ENCODE results near the gene SSR1. TPM values are rescaled to one million over a fixed set of nuclear protein-coding genes. Genes with fewer than 3 reads are reported as not detected.
A peak's percentile ranks its signal among the peaks of the same experiment; 100 is the strongest.

The SSR1 gene
- total RNA-seq, 1 donor from 2014 or later = 20.4 TPM

DNA sequence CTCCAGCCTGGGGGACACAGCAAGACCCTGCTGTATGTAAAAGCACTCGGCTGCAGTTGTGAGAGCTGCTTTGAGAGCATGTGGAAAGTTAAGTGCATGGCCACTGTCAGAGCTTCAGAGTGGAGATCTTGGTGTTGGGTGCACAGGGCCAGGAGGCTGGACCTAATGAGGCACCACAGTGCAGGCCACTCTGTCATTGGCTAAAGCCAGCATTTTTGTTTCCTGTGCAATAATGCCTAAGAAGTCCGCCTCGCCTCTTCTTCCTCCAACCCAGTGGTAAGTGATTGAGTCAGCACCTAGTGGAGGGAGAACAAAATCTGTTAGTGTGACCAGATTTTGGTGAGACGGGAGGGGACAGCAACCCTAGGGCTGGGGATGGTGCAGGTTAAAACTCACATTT, 60.6 kb downstream of the SSR1 start:
- no peaks in the 10 kb centered on the region for H3K27me3 ChIP-seq (ENCODE audit: control insufficient read depth in 3 of 3, insufficient read depth in 3 of 3, low read length in 3 of 3)
- peak overlapping the region; percentile 14 for H3K27ac ChIP-seq (ENCODE audit: low read depth, low read length)
- H3K4me3 ChIP-seq (ENCODE audit: low read length in 3 of 3) = no peak overlapping the region
- peaks cover 0 to 3% (median 2%) of the 10 kb centered on the region in 3 donors for H3K9me3 ChIP-seq (ENCODE audit: control insufficient read depth in 3 of 3, low read length in 3 of 3)
- peaks cover 27 to 39% (median 35%) of the 10 kb centered on the region in 3 donors for H3K36me3 ChIP-seq (ENCODE audit: control insufficient read depth in 3 of 3, insufficient read depth in 3 of 3, low read length in 3 of 3)
- no peak overlapping the region for H3K9ac ChIP-seq (ENCODE audit: low read depth in 1 of 3, low read length in 3 of 3)
- H3K4me1 ChIP-seq (ENCODE audit: control insufficient read depth in 3 of 3, insufficient read depth in 3 of 3, low read length in 3 of 3) = peaks cover 0 to 11% (median 5%) of the 10 kb centered on the region in 3 donors

DNA sequence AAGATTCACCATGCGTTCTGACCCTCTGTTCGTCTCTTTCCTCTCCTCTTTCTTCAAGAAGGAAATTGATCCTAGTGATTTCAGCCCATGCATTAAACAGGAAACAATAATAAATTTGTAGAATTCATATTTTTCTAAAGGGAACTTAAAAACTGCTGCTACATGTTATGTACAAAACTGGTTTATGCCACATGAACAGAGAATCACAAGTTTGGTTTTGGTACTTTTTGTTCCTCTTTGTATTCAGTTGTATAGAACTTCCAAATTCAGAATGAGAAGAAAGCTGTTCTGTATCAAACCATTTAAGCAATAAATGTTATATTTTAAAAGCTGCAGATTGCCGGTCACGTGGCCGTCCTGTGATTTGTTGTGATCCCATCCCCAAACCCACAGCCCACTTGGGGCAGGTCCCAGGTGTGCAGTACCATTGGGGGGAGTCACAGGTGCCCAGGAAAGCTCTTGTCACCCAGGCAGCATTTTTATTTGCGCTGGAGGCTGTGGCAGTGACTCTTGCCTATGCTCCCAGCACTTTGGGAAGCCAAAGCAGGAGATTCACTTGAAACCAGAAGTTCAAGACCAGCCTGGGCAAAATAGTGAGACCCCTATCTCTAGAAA, 61.2 kb downstream of the SSR1 start:
- Histone ChIP-seq H3K9me3 (ENCODE audit: control insufficient read depth in 3 of 3, low read length in 3 of 3) (peaks cover 0 to 3% (median 2%) of the 10 kb centered on the region in 3 donors), H3K27ac (ENCODE audit: low read depth, low read length) (peak overlapping the region; percentile 14), H3K4me1 (ENCODE audit: control insufficient read depth in 3 of 3, insufficient read depth in 3 of 3, low read length in 3 of 3) (peaks cover 0 to 11% (median 5%) of the 10 kb centered on the region in 3 donors), H3K36me3 (ENCODE audit: control insufficient read depth in 3 of 3, insufficient read depth in 3 of 3, low read length in 3 of 3) (peaks cover 33 to 44% (median 40%) of the 10 kb centered on the region in 3 donors), H3K4me3 (ENCODE audit: low read length in 3 of 3) (no peak overlapping the region), H3K27me3 (ENCODE audit: control insufficient read depth in 3 of 3, insufficient read depth in 3 of 3, low read length in 3 of 3) (no peaks in the 10 kb centered on the region), H3K9ac (ENCODE audit: low read depth in 1 of 3, low read length in 3 of 3) (no peak overlapping the region)

DNA sequence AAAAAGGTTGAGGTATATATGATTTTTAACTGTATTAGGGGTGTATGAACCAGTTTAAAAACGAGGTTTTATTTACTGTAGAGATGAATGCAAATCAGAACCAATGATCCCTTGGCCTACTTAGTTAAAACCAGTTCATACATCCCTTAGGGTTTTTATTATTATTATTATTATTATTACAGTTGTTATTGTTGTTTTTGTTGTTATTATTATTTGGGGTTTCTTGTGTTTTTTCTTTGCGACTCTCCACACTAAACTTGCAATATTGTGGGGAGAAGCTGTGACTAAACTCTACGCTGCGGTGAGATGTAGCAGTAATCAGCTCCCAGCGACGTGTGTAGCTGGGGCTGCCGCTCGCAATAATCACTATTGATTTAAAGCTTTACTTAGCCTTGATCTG, 62.2 kb downstream of the SSR1 start:
- H3K9me3 ChIP-seq (ENCODE audit: control insufficient read depth in 3 of 3, low read length in 3 of 3) = peaks cover 0 to under 1% (median under 1%) of the 10 kb centered on the region in 3 donors
- no peak overlapping the region for H3K27ac ChIP-seq (ENCODE audit: low read depth, low read length)
- no peak overlapping the region for H3K4me3 ChIP-seq (ENCODE audit: low read length in 3 of 3)
- H3K9ac ChIP-seq (ENCODE audit: low read depth in 1 of 3, low read length in 3 of 3) = no peak overlapping the region
- no peaks in the 10 kb centered on the region for H3K27me3 ChIP-seq (ENCODE audit: control insufficient read depth in 3 of 3, insufficient read depth in 3 of 3, low read length in 3 of 3)
- peaks cover 38 to 50% (median 47%) of the 10 kb centered on the region in 3 donors for H3K36me3 ChIP-seq (ENCODE audit: control insufficient read depth in 3 of 3, insufficient read depth in 3 of 3, low read length in 3 of 3)
- peaks cover 0 to 9% (median 5%) of the 10 kb centered on the region in 3 donors for H3K4me1 ChIP-seq (ENCODE audit: control insufficient read depth in 3 of 3, insufficient read depth in 3 of 3, low read length in 3 of 3)

DNA sequence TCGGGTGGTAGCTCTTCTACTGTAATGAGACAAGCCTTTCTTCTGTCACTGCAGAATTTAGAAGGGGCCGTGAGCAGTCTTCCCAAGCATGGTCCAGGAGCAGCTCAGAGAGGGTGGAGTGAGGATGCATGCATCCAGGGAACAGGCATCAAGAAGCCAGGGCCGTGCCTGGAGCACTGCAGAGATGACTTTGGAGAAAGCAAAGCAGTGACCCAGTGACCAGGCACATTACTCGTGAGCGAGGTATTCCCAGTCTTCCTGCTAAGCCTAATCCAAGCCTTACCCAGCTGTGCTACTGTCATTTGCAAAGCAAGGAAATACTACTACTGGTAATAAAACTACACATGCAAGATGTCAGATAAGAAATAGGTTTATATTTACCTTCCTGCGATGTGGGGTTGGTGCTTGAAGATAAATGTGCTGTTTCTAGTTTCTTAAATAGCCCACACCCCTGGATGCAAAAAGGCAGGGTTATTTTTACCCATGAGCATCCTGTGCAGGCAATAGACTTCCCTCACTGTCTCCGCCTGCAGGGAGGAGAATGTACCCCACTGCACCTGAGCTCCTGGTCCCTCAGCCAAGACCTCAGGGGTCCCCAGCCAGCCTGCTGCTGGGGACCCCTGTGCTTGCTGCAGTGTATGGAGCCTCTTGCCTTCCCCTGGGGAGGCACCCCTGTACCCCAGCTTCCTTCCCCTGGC, 62.9 kb downstream of the SSR1 start:
- Histone ChIP-seq H3K4me3 (ENCODE audit: low read length in 3 of 3) (no peak overlapping the region), H3K27me3 (ENCODE audit: control insufficient read depth in 3 of 3, insufficient read depth in 3 of 3, low read length in 3 of 3) (no peaks in the 10 kb centered on the region), H3K4me1 (ENCODE audit: control insufficient read depth in 3 of 3, insufficient read depth in 3 of 3, low read length in 3 of 3) (peaks cover 0 to 8% (median 5%) of the 10 kb centered on the region in 3 donors), H3K9me3 (ENCODE audit: control insufficient read depth in 3 of 3, low read length in 3 of 3) (no peaks in the 10 kb centered on the region), H3K36me3 (ENCODE audit: control insufficient read depth in 3 of 3, insufficient read depth in 3 of 3, low read length in 3 of 3) (peaks cover 40 to 54% (median 49%) of the 10 kb centered on the region in 3 donors), H3K9ac (ENCODE audit: low read depth in 1 of 3, low read length in 3 of 3) (no peak overlapping the region), H3K27ac (ENCODE audit: low read depth, low read length) (no peak overlapping the region)

DNA sequence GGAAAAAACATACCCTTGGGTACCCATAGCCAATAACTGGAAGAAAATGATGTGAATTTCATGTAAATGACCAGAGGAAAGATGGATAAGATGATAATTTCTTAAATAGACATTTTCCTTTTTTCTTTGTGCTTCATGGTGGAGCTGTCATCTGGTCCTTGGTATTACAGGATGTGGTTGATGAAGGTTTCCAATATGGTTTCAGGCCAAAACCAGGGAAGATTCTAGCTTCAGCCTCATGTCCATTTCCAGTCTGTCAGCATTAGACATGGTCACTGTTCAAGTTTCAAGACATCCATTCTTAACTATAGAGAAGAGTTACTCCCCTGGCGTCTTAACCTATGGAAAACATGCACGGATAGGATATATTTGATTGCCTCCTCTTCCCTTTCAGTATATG, 63.6 kb downstream of the SSR1 start:
- H3K36me3 ChIP-seq (ENCODE audit: control insufficient read depth in 3 of 3, insufficient read depth in 3 of 3, low read length in 3 of 3) = peaks cover 40 to 54% (median 53%) of the 10 kb centered on the region in 3 donors

DNA sequence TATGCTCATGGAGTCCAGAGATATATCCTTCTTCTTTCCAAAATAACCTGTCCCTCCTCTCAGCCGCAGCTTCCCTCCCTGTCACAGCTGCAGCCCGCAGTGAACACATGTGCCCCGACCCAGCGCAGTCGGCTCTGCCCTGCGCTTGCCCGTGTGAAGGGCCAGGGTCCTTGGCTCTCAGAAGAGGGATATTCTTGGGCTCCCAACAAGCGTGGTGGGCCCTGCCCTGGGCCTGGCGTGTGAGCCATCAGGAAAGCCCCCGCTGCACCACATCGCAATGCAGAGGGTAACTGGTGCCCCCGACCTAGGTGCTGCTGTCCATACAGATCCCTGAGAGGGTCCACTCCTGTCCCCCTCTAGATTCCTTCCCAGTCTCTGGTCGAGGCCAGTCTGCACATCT, 65.2 kb downstream of the SSR1 start:
- Histone ChIP-seq H3K9ac (ENCODE audit: low read depth in 1 of 3, low read length in 3 of 3) (no peak overlapping the region), H3K36me3 (ENCODE audit: control insufficient read depth in 3 of 3, insufficient read depth in 3 of 3, low read length in 3 of 3) (peaks cover 40 to 54% (median 53%) of the 10 kb centered on the region in 3 donors), H3K9me3 (ENCODE audit: control insufficient read depth in 3 of 3, low read length in 3 of 3) (no peaks in the 10 kb centered on the region)

More for the DNA sequence above, 63.6 kb downstream of the SSR1 start:
- no peak overlapping the region for H3K4me3 ChIP-seq (ENCODE audit: low read length in 3 of 3)
- no peak overlapping the region for H3K27ac ChIP-seq (ENCODE audit: low read depth, low read length)
- H3K27me3 ChIP-seq (ENCODE audit: control insufficient read depth in 3 of 3, insufficient read depth in 3 of 3, low read length in 3 of 3) = no peaks in the 10 kb centered on the region
- no peaks in the 10 kb centered on the region for H3K9me3 ChIP-seq (ENCODE audit: control insufficient read depth in 3 of 3, low read length in 3 of 3)
- H3K4me1 ChIP-seq (ENCODE audit: control insufficient read depth in 3 of 3, insufficient read depth in 3 of 3, low read length in 3 of 3) = peaks cover 0 to 3% (median 0%) of the 10 kb centered on the region in 3 donors
- H3K9ac ChIP-seq (ENCODE audit: low read depth in 1 of 3, low read length in 3 of 3) = no peak overlapping the region

DNA sequence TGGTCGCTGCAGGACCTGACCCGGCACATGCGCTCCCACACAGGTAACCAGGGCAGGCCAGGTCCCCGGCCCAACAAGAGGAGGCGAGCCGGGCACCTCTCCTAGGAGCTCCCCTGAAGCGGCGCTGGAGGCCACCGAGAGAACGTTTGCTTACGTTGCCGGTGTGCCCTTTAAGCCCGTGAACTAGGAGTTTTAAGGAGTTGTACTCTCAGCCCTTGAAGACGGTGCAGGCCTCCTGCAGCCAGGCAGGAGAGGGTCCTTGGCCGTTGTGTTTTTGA, 65.9 kb downstream of the SSR1 start:
- H3K4me1 ChIP-seq (ENCODE audit: control insufficient read depth in 3 of 3, insufficient read depth in 3 of 3, low read length in 3 of 3) = peaks cover 8 to 13% (median 11%) of the 10 kb centered on the region in 3 donors
- no peaks in the 10 kb centered on the region for H3K27me3 ChIP-seq (ENCODE audit: control insufficient read depth in 3 of 3, insufficient read depth in 3 of 3, low read length in 3 of 3)
- H3K9me3 ChIP-seq (ENCODE audit: control insufficient read depth in 3 of 3, low read length in 3 of 3) = no peaks in the 10 kb centered on the region

More for the DNA sequence above, 65.2 kb downstream of the SSR1 start:
- Histone ChIP-seq H3K27ac (ENCODE audit: low read depth, low read length) (no peak overlapping the region), H3K4me1 (ENCODE audit: control insufficient read depth in 3 of 3, insufficient read depth in 3 of 3, low read length in 3 of 3) (peaks cover 6 to 10% (median 9%) of the 10 kb centered on the region in 3 donors), H3K4me3 (ENCODE audit: low read length in 3 of 3) (no peak overlapping the region), H3K27me3 (ENCODE audit: control insufficient read depth in 3 of 3, insufficient read depth in 3 of 3, low read length in 3 of 3) (no peaks in the 10 kb centered on the region)

DNA sequence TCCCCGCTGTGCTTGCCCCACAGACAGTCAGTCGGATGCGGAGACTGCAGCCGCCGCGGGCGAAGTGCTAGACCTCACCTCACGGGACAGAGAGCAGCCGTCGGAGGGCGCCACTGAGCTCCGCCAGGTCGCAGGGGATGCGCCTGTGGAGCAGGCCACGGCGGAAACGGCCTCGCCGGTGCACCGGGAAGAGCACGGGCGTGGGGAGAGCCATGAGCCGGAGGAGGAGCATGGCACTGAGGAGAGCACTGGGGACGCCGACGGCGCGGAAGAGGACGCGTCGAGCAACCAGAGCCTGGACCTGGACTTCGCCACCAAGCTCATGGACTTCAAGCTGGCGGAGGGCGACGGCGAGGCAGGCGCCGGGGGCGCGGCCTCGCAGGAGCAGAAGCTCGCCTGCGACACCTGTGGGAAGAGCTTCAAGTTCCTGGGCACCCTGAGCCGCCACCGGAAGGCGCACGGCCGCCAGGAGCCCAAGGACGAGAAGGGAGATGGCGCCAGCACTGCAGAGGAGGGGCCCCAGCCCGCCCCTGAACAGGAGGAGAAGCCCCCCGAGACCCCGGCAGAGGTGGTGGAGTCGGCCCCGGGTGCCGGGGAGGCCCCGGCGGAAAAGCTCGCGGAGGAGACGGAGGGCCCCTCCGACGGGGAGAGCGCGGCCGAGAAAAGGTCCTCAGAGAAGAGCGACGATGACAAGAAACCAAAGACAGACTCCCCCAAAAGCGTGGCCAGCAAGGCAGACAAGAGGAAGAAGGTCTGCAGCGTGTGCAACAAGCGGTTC, 66.4 kb downstream of the SSR1 start:
- peaks cover 11 to 17% (median 12%) of the 10 kb centered on the region in 3 donors for H3K4me1 ChIP-seq (ENCODE audit: control insufficient read depth in 3 of 3, insufficient read depth in 3 of 3, low read length in 3 of 3)
- peaks cover 32 to 49% (median 47%) of the 10 kb centered on the region in 3 donors for H3K36me3 ChIP-seq (ENCODE audit: control insufficient read depth in 3 of 3, insufficient read depth in 3 of 3, low read length in 3 of 3)
- H3K27ac ChIP-seq (ENCODE audit: low read depth, low read length) = no peak overlapping the region
- H3K4me3 ChIP-seq (ENCODE audit: low read length in 3 of 3) = no peak overlapping the region
- H3K9me3 ChIP-seq (ENCODE audit: control insufficient read depth in 3 of 3, low read length in 3 of 3) = no peaks in the 10 kb centered on the region
- H3K27me3 ChIP-seq (ENCODE audit: control insufficient read depth in 3 of 3, insufficient read depth in 3 of 3, low read length in 3 of 3) = no peaks in the 10 kb centered on the region
- H3K9ac ChIP-seq (ENCODE audit: low read depth in 1 of 3, low read length in 3 of 3) = no peak overlapping the region

More for the DNA sequence above, 65.9 kb downstream of the SSR1 start:
- H3K9ac ChIP-seq (ENCODE audit: low read depth in 1 of 3, low read length in 3 of 3) = no peak overlapping the region
- no peak overlapping the region for H3K4me3 ChIP-seq (ENCODE audit: low read length in 3 of 3)
- H3K27ac ChIP-seq (ENCODE audit: low read depth, low read length) = no peak overlapping the region
- peaks cover 37 to 51% (median 50%) of the 10 kb centered on the region in 3 donors for H3K36me3 ChIP-seq (ENCODE audit: control insufficient read depth in 3 of 3, insufficient read depth in 3 of 3, low read length in 3 of 3)

DNA sequence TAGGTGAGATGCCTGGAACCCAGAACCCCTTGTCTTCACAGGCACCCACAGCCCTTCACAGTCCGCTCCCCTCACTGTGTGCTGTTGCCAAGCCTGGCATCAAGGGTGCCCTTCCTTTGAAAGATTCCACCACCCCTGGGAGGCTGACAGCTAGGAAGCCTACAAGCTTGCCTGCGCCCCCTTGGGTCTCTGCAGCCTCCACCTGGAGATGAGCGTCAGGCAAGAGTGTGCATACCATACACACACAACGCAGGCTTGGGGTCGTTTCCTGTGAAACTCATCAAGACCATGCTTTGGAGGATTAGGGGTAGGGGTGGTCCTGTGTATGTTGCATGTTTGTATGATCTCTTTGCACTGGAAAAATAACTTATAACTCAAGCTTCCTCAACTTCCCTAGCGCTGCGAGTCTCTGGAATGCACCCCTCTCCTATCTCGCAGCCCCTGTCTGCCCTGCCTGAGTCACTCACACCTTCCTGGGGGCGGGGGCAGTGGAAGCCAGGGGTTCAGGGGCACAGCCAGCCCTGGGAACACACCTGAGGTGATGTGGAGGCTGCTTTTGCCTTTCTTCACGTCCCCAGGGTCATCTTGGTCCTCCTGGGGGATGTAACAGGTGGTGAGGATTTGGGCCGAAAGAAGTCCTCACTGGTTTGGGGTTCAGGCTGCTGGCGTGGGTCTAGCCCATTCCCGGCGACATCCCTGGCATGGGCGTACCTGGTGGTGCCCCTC, 67.2 kb downstream of the SSR1 start:
- peaks cover 32 to 54% (median 47%) of the 10 kb centered on the region in 3 donors for H3K36me3 ChIP-seq (ENCODE audit: control insufficient read depth in 3 of 3, insufficient read depth in 3 of 3, low read length in 3 of 3)
- H3K4me3 ChIP-seq (ENCODE audit: low read length in 3 of 3) = no peak overlapping the region

More for the DNA sequence above, 67.2 kb downstream of the SSR1 start:
- Histone ChIP-seq H3K9me3 (ENCODE audit: control insufficient read depth in 3 of 3, low read length in 3 of 3) (no peaks in the 10 kb centered on the region), H3K9ac (ENCODE audit: low read depth in 1 of 3, low read length in 3 of 3) (no peak overlapping the region), H3K27ac (ENCODE audit: low read depth, low read length) (no peak overlapping the region), H3K4me1 (ENCODE audit: control insufficient read depth in 3 of 3, insufficient read depth in 3 of 3, low read length in 3 of 3) (peaks cover 14 to 25% (median 14%) of the 10 kb centered on the region in 3 donors), H3K27me3 (ENCODE audit: control insufficient read depth in 3 of 3, insufficient read depth in 3 of 3, low read length in 3 of 3) (no peaks in the 10 kb centered on the region)
